Adipocyte (in vitro differentiated cells): ENCODE measurements around the gene DPP6.
"Not testable (repeated sequence)": the region's sequence is repeated elsewhere in the genome, so short reads cannot be mapped to it uniquely, and the experiment has no call there.

Experiments used
- DNase-seq: peaks from one replicate; pipeline ENCODE4 v3.0.0-alpha.2; 2015; ENCODE audit warnings: low read depth
- H3K27me3 ChIP-seq: replicated peaks from 2 replicates; pipeline ENCODE4 v1.7.0; 2013; ENCODE audit warnings: mild to moderate bottlenecking, low read length, moderate library complexity; ENCODE audit not compliant: control insufficient read depth, insufficient read depth
- H3K36me3 ChIP-seq: 2 replicates; pipeline ENCODE4 v1.7.0; 2013; ENCODE audit warnings: low read length, mild to moderate bottlenecking, moderate library complexity; ENCODE audit not compliant: control insufficient read depth, insufficient read depth, severe bottlenecking
- H3K4me1 ChIP-seq: 2 replicates; pipeline ENCODE4 v1.7.0; 2013; ENCODE audit warnings: mild to moderate bottlenecking, low read length, moderate library complexity; ENCODE audit not compliant: control insufficient read depth, insufficient read depth
- H3K4me3 ChIP-seq: 2 replicates; pipeline ENCODE4 v1.7.0; 2013; ENCODE audit warnings: mild to moderate bottlenecking, low read length, moderate library complexity
- H3K9ac ChIP-seq: 2 replicates; pipeline ENCODE4 v1.7.0; 2013; ENCODE audit warnings: mild to moderate bottlenecking, low read length, moderate library complexity
- H3K9me3 ChIP-seq: 2 replicates; pipeline ENCODE4 v1.7.0; 2013; ENCODE audit warnings: mild to moderate bottlenecking, low read length, moderate library complexity; ENCODE audit not compliant: control insufficient read depth

Gene DPP6

DNA sequence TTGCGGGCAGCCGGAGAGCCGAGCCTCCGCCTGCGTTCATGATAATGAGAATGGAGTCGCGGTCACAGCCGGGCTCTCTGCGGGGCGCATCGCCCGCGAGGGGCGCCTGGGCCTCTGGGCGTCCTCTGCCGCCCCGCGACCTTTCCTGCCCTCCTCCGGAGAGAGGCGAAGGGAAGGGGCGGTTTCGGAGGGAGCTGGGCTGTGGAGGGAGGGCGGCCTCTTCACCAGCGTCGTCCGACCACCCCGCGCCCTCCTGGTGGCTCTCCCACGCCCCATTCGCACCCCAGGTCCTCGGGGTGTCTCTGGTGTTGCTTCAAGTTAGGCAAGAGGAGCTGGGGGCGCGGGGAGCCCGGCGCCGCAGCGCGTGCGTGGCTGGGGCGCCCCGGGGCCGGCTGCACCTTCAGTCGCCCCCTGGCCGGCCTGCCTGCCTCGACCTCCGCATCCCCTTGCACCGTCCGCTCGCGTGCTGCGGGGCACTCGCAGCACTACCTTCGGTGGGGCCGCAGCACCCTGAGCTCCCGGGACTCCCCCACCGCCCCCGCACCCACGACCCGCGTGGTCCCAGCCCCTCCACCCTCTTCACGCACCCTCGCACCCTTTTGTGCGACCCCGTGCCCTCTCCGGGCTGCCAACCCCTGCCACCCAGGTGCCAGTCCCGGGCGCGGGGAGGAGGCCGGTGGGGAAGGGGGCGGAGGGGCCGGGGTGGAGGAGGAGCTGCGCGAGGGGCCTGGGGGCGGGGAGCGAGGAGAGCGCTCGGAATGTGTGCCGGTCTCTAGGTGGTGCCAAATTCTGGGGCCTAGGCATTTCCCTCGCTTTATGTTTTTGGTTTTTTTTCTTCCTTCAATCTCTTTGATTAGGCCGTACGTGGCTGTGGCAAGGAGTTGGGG is at the start of gene DPP6:
Gene DPP6, plus strand, starts transcription at position 756 of the 887 bp plus-strand sequence.
- not testable (repeated sequence) for H3K4me3 ChIP-seq, H3K9me3 ChIP-seq, H3K9ac ChIP-seq, H3K4me1 ChIP-seq, H3K36me3 ChIP-seq, DNase-seq, H3K27me3 ChIP-seq

DNA sequence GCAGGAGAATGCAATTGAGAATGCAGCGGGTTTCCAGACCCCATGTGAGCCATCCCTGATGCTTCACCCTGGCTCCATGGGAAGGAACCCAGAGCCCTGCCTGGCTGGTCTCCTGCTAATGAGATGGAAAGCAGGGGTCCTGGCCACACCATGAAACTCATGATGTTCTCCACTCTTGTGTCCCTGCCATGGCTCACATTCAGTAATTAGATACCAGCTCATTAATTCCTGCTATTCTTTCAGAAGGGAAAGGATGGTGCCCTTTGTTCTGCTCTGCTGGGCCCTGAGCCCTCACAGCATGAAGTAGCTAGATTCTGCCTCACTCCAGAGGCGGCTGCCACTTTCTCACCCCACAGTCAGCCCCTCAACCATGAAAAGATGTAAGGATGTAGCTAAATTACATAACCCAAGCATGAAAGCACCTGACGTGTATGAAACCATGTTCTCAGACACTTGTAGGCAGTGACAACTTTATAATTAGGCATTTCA is 42.7 kb upstream of the DPP6 start:
- not testable (repeated sequence) for H3K9me3 ChIP-seq, H3K4me3 ChIP-seq, DNase-seq, H3K27me3 ChIP-seq, H3K4me1 ChIP-seq, H3K9ac ChIP-seq, H3K36me3 ChIP-seq

DNA sequence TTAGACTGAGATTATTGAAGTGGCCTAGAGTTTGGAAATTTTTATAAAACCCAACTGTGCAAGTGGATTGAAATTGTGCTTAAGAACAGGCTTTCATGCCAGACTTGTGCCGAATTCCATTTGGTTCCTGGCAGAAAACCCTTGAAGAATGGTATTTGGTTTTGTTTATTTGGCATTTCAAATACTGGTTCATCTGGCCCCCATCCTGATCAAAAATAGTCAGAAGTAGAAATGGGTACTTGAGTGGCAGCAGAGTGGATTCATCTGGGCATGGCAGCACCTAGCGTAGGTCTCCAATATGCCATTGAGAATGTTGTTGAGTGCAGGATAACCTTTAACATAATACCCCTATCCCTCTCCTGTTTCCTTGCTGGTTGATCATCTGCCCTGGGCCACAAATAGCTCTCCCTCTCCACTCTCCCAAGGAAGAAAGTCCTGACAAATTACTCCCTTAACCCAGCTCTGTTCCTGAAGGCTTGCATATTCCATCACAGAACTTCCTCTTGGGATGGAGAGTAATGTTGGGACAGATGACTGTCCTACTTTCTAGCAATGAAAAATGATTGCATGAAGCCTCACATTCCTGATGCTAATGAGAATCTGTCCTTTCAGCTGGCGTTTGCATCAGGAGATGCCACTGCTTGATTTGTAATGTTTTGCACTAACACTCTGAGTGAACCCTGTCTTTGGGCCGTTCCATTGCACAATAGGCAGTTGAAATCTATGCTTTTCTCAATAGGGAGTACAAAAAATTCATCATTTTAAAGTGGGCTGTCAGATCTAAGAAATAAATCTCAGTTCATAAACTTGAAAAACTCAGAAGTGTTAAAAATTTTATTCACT is 41.3 kb upstream of the DPP6 start:
- not testable (repeated sequence) for H3K27me3 ChIP-seq, H3K4me3 ChIP-seq, H3K36me3 ChIP-seq, H3K4me1 ChIP-seq, H3K9me3 ChIP-seq, H3K9ac ChIP-seq, DNase-seq

DNA sequence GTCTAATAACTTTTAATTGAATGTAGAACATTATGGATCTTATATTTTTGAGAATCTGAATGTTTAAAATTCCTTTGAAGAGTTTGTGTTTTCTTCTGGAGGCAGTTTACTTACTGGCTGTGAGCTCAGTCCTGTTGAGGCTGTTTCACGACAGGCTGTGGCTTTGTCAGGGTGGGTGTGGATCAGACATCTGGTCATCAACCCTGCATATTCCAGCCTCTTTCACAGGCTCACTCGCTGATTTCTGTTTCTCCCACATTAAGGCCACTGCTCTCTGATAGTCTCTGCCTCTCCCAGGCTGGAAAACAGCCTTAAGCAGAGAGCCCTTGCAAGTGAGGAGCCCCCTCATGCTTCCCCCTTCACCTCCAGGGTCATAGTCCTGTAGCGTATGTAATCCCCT is 39.4 kb upstream of the DPP6 start:
- H3K9me3 ChIP-seq, H3K4me3 ChIP-seq, H3K9ac ChIP-seq, DNase-seq, H3K4me1 ChIP-seq, H3K27me3 ChIP-seq, H3K36me3 ChIP-seq: not testable (repeated sequence)

DNA sequence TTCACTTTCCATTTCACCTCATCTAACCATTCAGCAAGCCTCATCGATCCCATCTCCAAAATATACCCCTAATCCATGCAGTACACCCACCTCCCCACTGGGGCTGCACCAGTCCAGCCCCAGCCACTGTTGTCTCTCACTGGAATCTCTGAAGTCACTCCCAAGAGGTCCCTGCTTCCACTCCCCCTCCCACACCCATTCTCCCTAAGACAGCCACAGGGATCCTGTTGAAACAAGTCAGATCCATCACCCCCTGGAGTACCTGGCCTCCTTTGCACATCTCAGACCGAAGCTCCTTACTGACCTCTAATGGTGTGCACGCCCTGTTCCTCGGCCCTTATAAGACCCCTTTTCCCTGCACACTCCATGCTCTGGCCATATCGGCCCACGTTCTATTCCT is 36.6 kb upstream of the DPP6 start:
- not testable (repeated sequence) for DNase-seq, H3K36me3 ChIP-seq, H3K9ac ChIP-seq, H3K27me3 ChIP-seq, H3K9me3 ChIP-seq, H3K4me3 ChIP-seq, H3K4me1 ChIP-seq

DNA sequence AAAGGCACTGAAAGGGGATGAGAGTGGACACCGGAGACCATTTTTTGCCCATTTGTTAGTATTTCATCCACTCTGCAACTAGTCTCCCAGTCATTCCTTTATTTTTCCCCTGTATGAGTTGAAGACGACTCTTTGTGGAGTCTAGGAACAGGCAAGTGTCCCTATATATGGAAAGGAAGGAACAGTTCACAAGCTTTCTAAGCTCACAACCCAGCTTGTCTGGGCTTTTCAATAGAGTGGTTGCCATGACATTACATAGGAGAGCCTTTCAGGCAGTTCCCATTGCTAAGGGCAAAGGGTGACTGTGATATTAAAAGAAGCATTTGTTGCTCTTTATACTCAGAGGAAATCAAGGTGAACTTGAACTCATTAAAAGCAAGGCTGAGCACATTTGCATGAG is 33.8 kb upstream of the DPP6 start:
- not testable (repeated sequence) for H3K4me1 ChIP-seq, DNase-seq, H3K9me3 ChIP-seq, H3K36me3 ChIP-seq, H3K9ac ChIP-seq, H3K4me3 ChIP-seq, H3K27me3 ChIP-seq

DNA sequence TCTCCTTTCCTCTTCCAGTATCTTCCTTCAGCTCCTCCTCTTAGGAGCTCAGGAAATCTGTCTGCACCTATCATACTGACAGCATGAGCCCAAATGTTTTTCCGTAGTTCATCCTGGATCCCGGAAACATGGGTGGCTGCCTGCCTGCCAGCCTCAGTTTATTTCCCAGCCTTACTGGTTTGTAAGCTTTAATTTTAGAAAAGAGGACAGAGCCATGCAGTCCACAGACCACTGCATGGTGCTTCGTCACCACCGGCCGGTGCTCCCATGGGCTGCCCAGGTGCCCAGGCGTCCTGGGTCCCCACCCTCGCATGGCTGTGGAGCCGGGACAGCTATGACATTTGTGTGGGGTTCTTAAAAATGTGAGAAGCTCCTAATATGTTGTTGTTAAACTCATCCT is 24.4 kb upstream of the DPP6 start:
- H3K4me1 ChIP-seq, H3K36me3 ChIP-seq, H3K27me3 ChIP-seq, DNase-seq, H3K9ac ChIP-seq, H3K4me3 ChIP-seq, H3K9me3 ChIP-seq: not testable (repeated sequence)

DNA sequence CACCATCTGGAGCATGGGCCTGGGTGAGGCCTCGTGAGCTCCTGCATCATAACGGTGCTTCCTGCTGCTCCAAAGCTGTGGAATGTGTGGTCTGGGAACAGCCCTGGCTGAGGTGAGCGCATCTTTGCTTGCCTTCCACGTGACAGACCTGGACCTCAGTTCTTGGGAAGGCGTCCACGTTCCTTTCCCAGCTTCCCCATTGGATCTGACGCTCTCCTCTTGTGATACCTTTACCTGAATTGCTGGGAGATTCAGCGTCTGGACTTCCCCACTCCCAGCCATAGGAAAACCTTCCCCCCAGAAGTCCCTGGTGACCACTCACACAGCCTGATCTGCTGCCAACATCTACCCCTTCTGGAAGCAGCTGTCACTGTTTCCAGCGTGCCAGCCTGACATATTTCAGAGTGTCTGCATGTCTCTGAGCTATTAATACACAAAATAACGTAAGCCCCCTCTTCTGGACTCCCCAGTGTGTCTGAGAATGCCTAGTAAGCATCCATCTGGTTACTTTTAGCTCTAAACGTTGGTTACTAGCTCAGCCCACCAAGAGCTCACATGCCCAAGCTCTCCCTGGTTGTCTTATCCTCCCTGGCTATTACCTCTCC is 21.6 kb upstream of the DPP6 start:
- not testable (repeated sequence) for H3K36me3 ChIP-seq, H3K4me1 ChIP-seq, H3K27me3 ChIP-seq, H3K4me3 ChIP-seq, DNase-seq, H3K9me3 ChIP-seq, H3K9ac ChIP-seq

DNA sequence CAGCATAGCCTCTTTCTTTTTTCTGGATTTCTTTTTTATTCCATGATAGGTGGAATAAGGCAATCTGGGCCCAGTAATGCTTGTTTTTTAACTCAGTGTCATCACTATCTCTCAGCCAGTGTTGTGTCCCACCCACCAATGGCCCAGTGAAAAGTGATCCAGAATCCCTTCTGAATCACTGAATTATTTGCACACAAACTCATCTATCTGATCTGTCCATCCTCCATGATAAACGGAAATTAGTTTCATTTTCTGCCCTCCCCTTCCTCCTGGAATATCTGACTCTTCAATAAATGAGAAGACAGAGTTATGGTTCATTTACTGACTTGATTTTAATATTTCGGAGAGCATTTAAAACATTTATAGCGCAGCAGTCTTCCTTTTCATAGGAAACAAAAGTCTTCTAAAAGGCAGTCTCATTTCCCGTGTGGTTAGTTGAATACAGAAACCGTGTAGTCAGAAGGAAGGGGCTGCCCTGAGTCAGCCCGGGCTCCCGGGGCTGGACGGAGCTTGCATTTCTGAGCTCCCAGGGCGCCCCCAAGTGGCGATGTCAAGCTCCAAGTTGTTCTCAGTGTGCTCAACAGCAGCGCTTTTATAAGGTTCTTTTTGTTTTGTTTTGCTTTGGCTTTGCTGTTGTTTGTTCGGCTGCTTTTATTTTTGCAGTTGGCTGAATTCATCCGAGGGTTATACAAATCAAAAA is 12.6 kb upstream of the DPP6 start:
- not testable (repeated sequence) for H3K4me1 ChIP-seq, H3K9ac ChIP-seq, H3K4me3 ChIP-seq, H3K9me3 ChIP-seq, H3K27me3 ChIP-seq, DNase-seq, H3K36me3 ChIP-seq

DNA sequence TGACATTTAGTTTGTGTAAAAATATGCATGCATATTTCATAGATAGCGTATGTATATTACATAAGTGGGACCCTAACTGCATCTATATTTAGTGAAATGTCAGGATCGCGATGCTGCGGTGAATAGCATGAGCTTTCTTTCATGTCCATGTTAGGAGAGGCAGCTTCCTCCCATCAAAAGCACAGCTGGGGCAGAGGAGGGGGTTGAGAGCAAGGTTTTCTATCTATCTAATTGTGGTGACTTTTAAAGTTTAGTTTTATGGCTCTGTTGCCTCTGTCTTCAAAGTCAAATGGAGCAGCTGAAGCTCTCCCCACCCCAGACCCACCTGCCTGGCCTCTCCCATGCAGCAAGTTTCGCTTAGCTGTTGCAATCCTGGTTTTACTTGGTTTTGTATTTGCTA is 1.8 kb upstream of the DPP6 start:
- H3K9ac ChIP-seq, H3K4me1 ChIP-seq, H3K27me3 ChIP-seq, H3K36me3 ChIP-seq, H3K9me3 ChIP-seq, H3K4me3 ChIP-seq, DNase-seq: not testable (repeated sequence)
